H1 (cell line): ENCODE measurements around the gene COL2A1.

ENCODE experiments used
- CTCF ChIP-seq, 3 experiments: IDR thresholded peaks; 1 replicate in 2 of 3; 2 replicates in 1 of 3; pipeline versions ENCODE4 v1.5.1 to v1.6.1; 2011; ENCODE audit warnings: low read length in 3 of 3, mild to moderate bottlenecking in 3 of 3, inconsistent platforms in 2 of 3, low read depth in 1 of 3, moderate library complexity in 1 of 3; ENCODE audit not compliant: insufficient read depth in 1 of 3; ENCODE audit errors: control extremely low read depth in 1 of 3
- EZH2 ChIP-seq: fragments of 200-600 bp; sonication (generic); IDR thresholded peaks from 2 replicates; pipeline ENCODE4 v1.7.1; 2012; ENCODE audit warnings: low read depth, mild to moderate bottlenecking, moderate library complexity, low read length, inconsistent platforms; ENCODE audit not compliant: severe bottlenecking
- MAFK ChIP-seq: IDR thresholded peaks from 2 replicates; pipeline ENCODE4 v1.6.1; 2012; ENCODE audit warnings: low read depth, mild to moderate bottlenecking, improper control_type of control experiment, low read length
- NRF1 ChIP-seq: IDR thresholded peaks from 2 replicates; pipeline ENCODE4 v1.6.1; 2011; ENCODE audit warnings: mild to moderate bottlenecking, low read depth, low read length, improper control_type of control experiment
- POLR2AphosphoS5 ChIP-seq: IDR thresholded peaks from 2 replicates; pipeline ENCODE4 v1.6.1; 2011; ENCODE audit warnings: low read depth, low read length

- TF ChIP-seq EZH2 (no peak), CTCF (IDR thresholded peaks at IDR 0.05; ENCODE audit: control extremely low read depth in 1 of 3, insufficient read depth in 1 of 3, low read depth in 1 of 3, low read length in 3 of 3) (no peak), POLR2AphosphoS5 (no peak), NRF1 (no peak), MAFK (no peak)
These were observed 23.3 kb downstream of the COL2A1 start for GRCh38 chr12:47980779-47981495.
